AG09319 (cell line): ENCODE measurements around the gene THSD4.
A peak's percentile ranks its signal among the peaks of the same experiment; 100 is the strongest.

Experiments used
- DNase-seq: peaks from one replicate; pipeline ENCODE4 v3.0.0-alpha.2; 2010; ENCODE audit warnings: low read depth; ENCODE audit errors: extremely low read depth
- TF ChIP-seq, protein P1 (sequence below): IDR thresholded peaks from 2 replicates; pipeline ENCODE4 v1.5.1; 2011; ENCODE audit warnings: low read depth, mild to moderate bottlenecking, inconsistent platforms, low read length, moderate library complexity

The THSD4 gene

DNA sequence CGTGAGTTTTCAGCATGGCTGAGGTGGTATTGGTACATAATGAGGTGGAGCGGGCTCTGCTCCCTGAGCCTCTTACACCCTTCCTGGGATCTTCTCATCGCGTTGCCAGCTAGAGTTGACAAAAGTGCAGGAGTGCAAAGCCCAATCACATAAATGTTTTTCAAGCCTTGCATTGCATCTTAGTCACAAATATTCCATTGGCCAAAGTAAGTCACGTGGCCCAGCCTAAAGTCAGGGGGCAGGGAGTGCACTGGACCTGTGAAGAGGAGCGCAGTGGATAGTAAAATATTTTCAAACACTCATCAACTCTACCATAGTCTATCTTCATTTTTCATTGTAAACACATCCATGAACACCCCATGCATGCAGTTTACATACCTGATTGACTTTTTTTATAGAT lies 365.3 kb downstream of the THSD4 start:
- TF ChIP-seq, protein P1, sequence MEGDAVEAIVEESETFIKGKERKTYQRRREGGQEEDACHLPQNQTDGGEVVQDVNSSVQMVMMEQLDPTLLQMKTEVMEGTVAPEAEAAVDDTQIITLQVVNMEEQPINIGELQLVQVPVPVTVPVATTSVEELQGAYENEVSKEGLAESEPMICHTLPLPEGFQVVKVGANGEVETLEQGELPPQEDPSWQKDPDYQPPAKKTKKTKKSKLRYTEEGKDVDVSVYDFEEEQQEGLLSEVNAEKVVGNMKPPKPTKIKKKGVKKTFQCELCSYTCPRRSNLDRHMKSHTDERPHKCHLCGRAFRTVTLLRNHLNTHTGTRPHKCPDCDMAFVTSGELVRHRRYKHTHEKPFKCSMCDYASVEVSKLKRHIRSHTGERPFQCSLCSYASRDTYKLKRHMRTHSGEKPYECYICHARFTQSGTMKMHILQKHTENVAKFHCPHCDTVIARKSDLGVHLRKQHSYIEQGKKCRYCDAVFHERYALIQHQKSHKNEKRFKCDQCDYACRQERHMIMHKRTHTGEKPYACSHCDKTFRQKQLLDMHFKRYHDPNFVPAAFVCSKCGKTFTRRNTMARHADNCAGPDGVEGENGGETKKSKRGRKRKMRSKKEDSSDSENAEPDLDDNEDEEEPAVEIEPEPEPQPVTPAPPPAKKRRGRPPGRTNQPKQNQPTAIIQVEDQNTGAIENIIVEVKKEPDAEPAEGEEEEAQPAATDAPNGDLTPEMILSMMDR, result no peak
- no peak for DNase-seq

- TF ChIP-seq, protein P1, result no peak
- DNase-seq, result no peak
Measured at GRCh38 chr15:71484080-71484479, 368.8 kb downstream of the THSD4 start.

GRCh38 chr15:71485094-71485693 lies 369.9 kb downstream of the THSD4 start:
- DNase-seq, result no peak
- TF ChIP-seq, protein P1, result peak; percentile 30

GRCh38 chr15:71489570-71489969 lies 374.3 kb downstream of the THSD4 start:
- no peak for DNase-seq
- TF ChIP-seq, protein P1, result no peak

DNA sequence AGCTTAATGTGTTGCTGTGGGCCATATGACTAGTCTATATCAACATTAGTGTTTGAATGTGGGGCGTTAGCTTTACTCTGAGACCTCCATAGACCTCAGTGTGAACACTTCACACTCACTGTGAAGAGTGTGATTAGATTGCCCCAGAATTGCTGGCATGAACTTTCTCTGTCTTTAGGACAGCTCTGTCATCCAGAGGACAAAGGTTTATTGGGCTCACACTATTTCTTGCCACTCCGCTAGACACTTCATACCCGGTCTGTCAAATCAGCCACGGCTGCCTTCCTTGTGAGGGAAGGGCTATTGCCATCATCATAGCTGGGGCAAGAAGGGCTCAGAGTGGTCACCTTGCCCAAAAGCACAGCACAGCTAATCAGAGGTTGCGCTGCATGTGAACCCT lies 378.3 kb downstream of the THSD4 start:
- DNase-seq, result no peak

DNA sequence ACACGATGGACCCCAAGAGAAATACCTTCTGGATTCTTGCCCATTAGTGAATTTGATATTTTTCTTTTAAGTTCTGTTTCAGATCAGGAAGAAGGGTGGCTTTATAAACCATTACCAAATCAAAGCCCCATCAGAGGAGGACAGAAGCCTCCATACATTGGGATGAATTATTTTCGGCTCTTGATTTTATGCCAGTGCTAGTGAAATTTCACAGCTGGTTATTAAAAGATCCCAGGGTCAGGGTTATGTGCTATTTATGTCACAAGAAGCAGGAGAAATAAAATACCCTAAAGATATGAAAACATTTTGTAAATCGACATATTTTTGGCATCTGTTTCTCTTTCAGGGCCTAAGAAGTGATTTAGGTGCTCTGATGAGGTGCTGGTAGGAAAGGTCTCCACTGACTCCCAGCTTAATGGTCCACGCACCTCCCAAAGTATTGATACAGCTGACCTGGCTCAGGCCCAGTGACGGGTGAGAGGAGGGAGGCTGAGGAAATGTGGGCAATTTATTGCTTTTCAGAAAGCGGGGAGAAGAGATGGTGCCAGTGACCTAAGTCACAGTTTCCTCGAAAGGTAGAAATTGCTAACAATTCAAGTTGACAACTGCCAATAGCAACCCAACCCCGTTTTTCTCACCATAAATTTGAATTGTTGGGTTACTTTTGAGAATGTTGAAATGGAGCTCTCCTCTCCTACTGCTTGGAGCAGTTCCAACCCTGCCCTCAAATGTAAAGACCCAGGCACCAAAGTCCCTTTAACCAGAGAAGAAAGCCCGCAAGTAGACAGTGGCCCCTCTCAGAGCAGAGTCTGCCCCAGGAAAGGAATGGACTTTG lies 379.5 kb downstream of the THSD4 start:
- no peak for DNase-seq

More for the DNA sequence above, 378.3 kb downstream of the THSD4 start:
- TF ChIP-seq, protein P1, result no peak

GRCh38 chr15:71495398-71495780 lies 380.1 kb downstream of the THSD4 start:
- TF ChIP-seq, protein P1, result no peak
- no peak for DNase-seq

More for the DNA sequence above, 379.5 kb downstream of the THSD4 start:
- TF ChIP-seq, protein P1, result no peak
